NCI-H1092 (cell line): Measurements from ENCODE around the gene GFER.

Experiments used
- DNase-seq: peaks from one replicate; lab custom pipeline; 2025; lab: John Stamatoyannopoulos, UW

The GFER gene

DNA sequence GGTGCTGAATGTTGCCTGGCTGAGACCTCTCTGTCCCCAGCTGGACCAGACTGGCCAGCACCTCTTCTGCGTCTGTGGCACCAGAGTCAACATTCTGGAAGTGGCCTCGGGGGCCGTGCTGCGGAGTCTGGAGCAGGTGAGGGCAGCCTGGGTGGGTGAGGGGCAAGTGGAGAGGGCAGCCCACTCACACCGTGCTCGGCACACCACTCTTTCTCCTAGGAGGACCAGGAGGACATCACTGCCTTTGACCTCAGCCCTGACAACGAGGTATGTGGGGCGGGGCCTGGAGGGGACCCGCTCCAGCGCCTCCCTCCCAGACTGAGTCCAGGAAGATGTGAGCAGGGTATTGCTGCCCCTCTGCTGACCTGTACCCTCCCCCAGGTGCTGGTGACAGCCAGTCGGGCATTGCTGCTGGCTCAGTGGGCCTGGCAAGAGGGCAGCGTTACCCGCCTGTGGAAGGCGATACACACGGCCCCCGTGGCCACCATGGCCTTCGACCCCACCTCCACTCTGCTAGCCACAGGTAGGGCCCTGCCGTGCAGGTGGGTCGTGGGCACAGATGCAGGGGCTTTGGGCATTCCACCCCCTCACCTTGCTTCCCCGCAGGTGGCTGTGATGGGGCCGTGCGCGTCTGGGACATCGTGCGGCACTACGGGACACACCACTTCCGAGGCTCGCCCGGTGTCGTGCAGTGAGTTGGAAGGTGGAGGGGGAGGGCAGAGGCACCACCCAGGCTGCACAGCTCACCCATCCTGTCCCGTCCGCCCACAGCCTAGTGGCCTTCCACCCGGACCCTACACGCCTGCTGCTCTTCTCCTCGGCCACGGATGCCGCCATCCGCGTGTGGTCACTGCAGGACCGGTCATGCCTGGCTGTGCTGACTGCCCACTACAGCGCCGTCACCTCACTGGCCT lies 9.6 kb upstream of the GFER start:
- no peak for DNase-seq

DNA sequence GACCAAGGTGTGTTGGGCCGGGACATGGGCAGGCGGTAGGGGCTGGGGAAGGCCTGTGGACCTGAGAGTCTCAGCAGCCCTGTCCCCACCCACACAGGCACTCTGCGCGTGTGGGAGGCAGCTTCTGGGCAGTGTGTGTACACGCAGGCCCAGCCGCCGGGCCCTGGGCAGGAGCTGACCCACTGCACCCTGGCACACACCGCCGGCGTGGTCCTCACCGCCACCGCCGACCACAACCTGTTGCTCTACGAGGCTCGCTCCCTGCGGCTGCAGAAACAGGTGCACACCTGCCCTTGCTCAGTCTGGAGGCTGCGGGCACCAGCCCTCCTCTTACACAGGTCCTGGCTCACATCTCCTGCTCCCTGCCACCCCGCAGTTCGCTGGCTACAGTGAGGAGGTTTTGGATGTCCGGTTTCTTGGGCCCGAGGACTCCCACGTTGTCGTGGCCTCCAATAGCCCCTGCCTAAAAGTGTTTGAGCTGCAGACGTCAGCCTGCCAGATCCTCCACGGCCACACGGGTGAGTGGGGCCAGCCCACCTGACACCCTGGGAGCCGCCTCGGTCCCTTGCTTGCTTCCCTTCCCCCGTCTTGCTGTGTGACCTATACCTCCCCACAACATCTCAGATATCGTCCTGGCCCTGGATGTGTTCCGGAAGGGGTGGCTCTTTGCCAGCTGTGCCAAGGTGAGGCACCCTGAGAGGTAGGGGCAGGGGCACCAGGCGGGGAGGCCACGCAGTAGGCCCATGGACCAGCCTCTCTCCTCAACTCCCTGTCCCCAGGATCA lies 8.4 kb upstream of the GFER start:
- DNase-seq = no peak

DNA sequence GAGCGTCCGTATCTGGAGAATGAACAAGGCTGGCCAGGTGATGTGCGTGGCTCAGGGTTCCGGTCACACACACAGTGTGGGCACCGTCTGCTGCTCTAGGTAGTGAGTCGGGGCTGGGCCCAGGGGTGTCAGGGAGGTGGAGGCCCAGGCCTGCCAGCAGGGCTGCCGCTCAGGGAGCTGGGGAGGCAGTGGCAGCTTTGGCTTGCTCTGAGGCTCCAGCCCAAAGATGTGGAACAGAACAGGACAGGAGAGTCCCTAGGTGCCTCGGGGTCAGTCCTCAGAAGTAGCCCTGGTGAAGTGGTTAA lies 7.8 kb upstream of the GFER start:
- DNase-seq = no peak

GRCh38 chr16:1976951-1977874 lies 6.8 kb upstream of the GFER start:
- no peak for DNase-seq

GRCh38 chr16:1977875-1978268 lies 6.1 kb upstream of the GFER start:
- DNase-seq = no peak

- DNase-seq = no peak
Observed at GRCh38 chr16:1978476-1979120, 5.4 kb upstream of the GFER start.

DNA sequence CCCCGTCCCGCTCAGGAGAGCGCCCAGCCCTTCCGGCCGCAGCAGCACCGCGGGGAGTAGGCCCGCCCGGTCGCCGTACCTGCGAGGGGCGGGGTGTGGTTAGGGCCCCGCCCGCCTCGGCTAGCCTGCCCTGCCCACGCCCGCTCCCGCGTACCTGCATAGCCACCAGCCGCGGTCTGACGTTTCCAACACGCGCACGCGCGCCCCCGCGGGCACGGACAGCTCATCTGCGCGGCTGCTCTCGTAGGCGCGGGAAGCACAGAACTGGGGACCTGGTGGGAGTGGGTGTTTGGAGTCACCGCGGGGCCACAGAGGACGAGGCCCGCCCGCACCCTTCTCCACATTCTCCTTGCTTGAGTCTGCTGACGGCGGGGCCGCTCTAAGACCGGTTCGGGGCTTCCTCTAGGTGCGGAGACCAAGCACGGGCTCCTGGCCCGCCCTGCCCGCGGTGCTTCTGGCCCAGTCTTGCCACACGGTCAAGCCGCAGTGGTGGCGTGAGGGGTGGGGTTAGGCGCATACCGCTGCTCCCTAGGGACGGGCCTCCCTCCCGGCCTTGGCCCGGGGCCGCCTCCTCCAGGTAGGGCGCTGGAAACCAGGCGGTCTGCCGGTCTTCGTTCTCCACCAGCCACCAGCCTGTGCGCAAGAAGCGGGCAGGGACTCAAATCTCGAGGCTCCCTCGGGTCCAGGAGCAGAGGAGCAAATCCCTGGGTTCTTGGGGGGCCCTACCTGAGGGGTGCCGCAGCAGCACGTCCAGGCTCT lies 4.5 kb upstream of the GFER start:
- DNase-seq = no peak

DNA sequence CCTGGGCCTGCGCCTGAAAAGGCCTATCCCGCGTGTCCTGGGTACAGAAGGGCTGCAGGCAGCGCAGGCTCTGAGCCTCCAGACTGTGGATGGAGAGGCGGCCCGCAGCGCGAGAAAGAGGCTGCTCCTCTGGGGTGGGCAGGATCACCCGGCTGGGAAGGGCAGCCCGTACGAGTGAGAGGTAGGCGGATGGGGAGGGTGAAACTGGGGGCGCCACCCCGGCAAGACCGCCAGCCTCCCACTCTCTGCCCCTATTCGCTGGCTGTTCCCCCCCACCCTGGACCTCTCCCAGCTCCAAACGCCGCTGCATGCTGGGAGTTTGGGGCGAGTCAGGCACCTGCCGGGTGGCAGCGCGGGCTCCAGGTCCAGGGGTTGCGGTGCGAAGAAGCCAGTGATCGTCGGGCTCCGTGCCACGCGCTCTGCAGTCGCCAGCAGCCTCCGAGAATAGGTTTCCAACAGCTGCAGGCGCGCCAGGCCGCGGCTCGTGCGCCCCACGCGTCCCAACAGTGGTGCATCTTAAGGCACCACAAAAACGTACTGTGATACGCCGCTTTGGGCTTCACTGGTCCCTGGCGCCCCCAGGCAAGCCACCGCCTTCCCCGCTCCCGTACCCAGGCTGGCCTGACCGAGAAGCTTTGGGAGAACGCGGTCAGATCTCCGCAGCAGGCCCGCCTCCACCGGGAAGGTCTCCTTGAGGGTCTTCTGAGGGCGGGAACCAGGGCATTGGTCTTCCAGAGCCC lies 3.8 kb upstream of the GFER start:
- DNase-seq = no peak

DNA sequence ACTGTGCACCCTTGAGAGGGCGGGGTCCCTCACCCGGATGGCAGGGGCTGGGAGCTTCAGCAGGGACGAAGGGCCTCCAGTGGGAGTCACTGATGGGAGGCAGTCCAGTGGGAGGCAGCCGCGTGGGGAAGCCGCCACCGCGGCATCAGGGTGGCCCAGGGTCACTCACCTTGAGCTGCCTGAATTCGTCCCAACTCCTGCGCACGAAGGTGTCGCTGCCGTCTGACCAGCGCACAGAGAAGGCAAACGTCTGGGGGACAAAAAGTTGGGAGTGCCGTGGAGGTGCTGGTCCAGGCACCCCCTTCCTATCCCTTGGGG lies 3.3 kb upstream of the GFER start:
- no peak for DNase-seq

DNA sequence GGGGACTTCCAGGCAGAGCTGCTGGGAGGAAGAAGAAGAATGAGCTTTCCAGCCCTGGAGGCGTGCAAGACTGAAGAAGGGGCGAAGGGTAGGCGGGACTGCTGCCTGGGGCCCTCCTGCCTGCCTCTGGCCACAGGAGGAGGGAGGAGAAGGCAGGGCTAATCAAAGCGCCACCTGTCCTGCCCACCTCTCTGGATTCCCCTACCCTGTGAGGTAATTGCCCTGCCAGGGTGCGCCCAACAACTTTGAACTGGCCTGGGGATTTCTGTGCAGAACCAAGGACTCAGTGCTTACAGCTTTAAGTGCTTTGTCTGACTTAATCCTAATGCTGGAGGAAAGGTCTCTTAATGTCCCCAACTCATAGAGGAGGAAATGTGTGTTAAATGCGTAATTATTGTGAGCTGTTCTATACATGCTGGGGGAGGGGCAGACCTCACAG lies 2.6 kb upstream of the GFER start, which contains the start of gene NOXO1:
Gene NOXO1 (minus strand): TSS at position 72 of the 439 bp plus-strand sequence. CDS start 290 bp downstream, outside the sequence.
- DNase-seq = no peak

DNA sequence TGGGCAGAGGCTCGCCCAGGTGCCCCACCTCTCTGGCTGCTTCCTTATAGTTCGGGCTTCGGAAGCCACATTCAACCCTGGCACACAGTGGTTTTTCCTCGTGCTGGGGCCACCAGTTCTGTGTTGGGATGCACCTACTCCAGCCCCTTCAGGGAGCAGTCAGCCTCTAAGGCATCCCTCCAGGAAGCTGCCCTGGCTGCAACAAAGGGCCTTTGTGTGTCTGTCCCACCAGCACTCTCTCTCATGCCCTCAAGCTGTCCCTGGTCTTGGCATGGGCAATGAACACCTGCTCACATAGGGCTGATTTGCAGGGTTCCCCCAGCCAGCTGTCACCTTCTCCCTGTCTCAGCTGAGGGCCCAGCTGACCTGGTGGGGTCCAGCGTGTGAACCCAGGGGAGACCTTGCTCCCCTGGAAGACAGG lies 2.0 kb upstream of the GFER start:
- peak; percentile 41 for DNase-seq

DNA sequence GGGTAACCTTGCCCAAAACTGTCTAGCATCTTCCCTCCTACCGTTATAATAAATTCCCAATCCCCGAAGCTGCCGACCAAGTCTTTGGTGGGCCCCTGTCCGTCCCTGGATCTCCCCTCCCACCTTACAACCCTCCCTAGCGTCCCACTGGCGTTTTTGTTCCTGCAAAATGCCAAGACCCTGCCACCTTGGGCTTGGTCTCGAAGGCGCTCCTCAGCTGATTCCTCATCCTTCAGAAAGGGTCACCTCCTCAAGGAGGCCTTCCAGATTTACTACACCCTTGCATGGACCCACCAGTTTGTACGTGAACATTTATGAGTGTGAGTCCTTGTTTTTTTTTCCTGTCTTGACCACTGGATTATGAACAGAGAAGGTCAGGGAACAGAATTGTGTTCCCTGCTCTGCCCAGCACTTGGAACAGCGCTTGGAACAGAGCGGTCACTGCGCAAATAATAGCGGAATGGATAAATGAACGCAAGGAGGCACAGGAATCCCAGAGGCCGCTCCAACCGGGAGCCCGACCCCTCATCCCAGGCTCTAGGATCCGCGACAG lies 926 bp upstream of the GFER start:
- DNase-seq = no peak

DNA sequence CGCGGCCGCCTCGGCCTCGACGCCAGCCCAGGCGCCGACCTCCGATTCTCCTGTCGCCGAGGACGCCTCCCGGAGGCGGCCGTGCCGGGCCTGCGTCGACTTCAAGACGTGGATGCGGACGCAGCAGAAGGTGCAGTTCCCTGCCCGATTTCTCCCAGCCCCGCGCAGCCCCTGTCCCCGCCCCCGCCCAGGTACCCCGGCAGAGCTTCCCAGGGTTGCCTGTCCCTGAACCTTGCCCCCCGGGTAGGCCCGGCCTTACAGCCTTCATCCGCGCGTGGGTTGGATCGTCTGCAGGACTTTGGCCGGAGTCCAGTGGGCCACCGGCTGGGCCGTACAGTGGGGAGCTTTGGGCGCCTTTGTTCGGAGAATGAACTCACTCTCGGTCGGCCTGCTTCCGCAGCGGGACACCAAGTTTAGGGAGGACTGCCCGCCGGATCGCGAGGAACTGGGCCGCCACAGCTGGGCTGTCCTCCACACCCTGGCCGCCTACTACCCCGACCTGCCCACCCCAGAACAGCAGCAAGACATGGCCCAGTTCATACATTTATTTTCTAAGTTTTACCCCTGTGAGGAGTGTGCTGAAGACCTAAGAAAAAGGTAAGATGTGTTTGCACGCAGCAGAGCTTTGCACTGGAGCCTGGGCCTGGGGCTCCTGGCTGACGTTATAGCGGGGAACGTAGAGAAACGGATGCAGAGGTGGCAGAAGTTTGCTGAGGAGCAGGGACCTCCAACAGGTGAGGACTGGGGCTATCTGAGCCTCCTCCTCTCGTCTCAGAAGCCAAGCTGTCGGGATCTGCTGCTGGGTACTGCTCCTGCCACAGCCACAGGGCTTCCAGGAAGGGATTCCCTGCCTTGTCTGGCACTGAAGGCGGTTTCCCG lies 593 bp downstream of the GFER start:
- no peak for DNase-seq

GRCh38 chr16:1985466-1986150 lies 1.6 kb downstream of the GFER start:
- DNase-seq = no peak

- no peak for DNase-seq
Observed at GRCh38 chr16:1987198-1987597, 3.2 kb downstream of the GFER start.

DNA sequence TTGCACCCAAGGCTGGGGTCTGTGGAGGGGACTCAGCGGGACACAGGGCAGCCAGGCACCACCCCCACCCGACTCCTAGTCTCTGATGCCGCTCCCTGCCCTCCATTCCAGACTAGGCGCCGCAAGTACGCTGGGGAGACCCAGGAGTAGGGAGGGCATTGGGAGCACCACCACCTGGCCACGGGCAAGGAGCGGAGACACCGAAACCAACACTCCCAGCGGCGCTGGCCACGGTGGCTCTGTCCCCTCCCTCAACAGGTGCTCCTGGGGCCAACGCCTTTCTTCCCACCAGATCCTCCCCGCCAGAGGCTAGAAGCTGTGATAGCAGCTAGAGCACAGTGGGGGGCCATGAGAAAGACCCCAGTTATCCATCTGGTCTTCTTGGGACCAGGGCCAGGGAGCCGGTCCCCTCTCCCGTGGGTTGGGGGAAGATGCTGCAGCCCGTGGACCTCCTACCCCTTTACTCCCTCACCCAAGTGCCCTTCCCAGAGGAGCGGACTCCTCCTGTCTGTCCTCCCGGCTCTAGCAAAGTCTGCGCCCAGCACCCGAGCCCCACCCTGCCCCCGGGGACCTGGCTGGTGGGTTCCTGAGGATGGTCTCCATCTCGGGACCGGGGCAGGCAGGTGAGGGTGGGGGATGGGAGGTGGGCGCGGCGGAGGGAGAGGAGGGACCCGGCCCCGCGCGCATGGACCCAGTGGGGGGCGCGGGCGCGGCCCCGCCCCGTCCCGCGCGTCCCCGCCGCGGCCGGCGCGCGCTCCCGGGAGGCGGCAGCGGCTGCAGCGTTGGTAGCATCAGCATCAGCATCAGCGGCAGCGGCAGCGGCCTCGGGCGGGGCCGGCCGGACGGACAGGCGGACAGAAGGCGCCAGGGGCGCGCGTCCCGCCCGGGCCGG lies 5.5 kb downstream of the GFER start, which contains the start of gene SYNGR3:
Gene SYNGR3 (plus strand): TSS at position 762 of the 892 bp plus-strand sequence. CDS start 133 bp downstream, outside the sequence.
- no peak for DNase-seq

DNA sequence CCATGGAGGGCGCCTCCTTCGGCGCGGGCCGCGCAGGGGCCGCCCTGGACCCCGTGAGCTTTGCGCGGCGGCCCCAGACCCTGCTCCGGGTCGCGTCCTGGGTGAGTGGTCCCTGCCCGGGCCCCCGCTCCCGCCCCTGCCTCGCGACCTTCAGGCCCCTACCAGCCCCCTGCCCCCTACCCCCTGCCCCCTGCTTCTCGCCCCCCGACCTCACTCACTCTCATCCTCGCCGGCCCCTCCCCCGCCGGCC lies 6.0 kb downstream of the GFER start:
- no peak for DNase-seq
